GM21723 (cell line): Measurements from ENCODE around the gene ANAPC16.
"Not testable (repeated sequence)": the region's sequence is repeated elsewhere in the genome, so short reads cannot be mapped to it uniquely, and the experiment has no call there.

Experiments used
- ATAC-seq: cut with Tn5 transposase; IDR thresholded peaks from one replicate; pipeline ENCODE4 v1.9.1; 2021; ENCODE audit warnings: mild to moderate bottlenecking, moderate library complexity; ENCODE audit not compliant: unreplicated experiment

Gene ANAPC16

DNA sequence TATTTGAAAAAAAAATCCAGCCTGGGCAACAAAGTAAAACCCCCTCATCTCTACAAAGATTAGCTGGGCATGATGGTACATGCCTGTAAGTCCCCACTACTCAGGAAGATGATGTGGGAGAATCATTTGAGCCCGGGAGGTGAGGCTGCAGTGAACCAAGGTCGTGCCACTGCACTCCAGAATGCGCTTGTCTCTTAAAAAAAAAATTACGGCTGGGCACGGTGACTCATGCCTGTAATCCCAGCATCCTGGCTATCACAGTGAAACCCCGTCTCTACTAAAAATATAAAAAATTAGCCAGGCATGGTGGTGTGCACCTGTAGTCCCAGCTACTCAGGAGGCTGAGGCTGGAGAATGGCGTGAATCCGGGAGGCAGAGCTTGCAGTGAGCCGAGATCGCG lies 4.4 kb upstream of the ANAPC16 start:
- not testable (repeated sequence) for ATAC-seq

DNA sequence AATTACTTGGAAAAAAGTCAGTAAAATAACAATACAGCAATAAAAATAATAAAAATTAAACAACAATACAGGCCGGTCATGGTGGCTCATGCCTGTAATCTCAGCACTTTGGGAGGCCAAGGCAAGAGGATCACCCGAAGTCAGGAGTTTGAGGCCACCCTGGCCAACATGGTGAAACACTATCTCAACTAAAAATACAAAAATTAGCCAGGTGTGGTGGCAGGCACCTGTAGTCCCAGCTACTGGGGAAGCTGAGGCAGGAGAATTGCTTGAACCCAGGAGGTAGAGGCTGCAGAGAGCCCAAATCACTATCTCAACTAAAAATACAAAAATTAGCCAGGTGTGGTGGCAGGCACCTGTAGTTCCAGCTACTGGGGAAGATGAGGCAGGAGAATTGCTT lies 4.0 kb upstream of the ANAPC16 start:
- ATAC-seq: not testable (repeated sequence)

DNA sequence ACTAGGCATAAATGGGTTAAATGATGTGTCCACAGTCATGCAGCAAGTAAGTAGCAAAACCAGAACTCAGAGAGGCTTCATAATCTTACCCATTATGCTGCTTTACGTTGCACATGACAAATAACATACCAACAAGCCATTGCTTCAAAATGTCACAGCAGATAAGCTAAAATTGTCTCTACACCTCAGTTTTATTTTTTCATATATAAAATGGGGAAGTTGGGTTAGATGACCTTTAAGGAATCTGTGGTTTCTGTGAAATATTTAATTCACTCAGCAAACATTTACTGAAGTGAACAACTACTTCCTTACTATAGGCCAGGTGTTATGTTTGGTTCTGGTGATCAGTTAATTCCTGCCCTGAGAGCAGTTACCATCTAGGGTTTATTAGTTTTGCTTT lies 2.5 kb downstream of the ANAPC16 start:
- no peak for ATAC-seq

DNA sequence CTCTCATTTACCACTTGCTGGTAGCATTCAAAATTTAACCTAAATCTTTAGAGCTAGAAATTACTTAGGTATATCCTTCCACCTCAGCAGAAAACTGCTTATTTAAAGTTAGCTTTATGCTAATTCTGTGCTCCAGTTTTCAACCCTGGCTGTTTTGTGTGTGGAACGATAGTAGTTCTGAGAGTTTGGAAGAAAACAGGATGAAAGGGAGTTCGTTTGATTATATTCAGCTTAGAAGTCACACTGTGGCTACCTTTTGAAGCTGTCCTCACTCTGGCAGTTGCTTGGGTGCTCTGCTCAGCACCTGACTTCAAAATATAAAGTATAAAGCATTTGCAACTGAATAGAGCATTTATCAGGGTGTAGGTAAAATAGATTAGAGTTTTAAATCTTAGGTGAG lies 2.9 kb downstream of the ANAPC16 start:
- no peak for ATAC-seq

DNA sequence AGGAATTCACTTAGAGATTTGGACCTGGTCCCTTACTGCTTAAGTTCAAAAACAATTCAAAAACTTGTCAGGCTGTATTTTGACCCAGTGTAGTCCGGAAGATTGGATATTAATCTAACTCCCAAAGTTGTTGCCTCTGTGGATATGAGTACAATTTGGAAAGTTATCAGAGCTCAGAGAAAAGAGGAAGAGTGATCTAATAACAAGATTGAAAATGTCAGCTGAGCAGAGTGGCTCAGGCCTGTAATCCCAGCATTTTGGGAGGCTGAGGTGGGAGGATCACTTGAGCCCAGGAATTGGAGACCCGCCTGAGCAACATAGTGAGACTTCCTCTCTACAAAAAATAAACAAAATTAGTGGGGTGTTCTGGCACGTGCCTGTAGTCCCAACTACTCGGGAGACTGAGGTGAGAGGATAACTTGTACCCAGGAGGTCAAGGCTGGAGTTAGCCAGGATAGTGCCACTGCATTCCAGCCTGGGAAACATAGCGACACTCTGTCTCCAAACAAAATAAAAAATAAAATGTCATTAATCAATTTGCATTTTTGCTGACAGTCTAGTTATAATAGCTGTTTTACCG lies 3.5 kb downstream of the ANAPC16 start:
- ATAC-seq: no peak

DNA sequence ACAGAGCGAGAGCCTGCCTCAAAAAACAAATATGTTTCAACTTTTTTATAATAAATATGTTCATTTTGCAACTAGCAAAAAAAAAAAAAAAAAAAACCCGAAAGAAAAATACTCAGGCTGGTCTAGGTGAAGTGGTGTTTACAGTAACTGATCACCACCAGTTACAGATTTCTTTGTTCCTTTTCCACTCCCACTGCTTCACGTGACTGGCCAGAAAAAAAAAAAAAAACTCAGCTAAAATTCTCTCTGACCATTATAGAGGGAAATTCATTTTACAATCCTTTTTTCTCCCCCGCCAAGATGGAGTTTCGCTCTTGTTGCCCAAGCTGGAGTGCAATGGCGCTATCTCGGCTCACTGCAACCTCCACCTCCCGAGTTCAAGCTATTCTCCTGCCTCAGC lies 4.8 kb downstream of the ANAPC16 start:
- ATAC-seq: no peak

DNA sequence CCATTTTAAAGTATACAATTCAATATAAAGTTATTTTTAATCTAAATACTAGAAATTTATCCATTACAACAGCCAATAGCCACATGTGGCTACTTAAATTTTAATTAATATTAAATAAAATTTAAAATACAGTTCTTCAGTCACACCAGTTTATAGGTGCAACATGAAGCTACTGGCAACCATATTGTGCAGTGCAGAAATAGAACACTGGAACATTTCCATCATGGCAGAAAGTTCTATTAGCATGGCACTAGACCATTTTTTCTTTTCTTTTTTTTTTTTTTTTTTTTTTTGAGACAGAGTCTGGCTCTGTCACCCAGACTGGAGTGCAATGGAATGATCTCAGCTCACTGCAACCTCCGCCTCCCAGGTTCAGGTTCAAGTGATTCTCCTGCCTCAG lies 5.5 kb downstream of the ANAPC16 start:
- no peak for ATAC-seq

DNA sequence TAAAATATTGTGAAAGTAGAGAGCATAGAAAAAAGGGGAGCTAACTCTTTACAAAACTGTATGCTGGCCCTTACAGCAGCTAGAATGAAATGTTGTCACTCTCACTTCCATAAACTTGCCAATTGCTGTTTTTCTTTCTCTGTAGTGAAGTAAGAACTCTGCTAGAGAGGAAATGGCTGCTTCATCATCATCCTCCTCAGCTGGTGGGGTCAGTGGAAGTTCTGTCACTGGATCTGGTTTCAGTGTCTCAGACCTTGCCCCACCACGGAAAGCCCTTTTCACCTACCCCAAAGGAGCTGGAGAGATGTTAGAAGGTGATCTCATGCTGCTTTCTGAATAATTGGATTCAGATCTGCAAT lies 7.9 kb downstream of the ANAPC16 start:
- ATAC-seq: no peak

DNA sequence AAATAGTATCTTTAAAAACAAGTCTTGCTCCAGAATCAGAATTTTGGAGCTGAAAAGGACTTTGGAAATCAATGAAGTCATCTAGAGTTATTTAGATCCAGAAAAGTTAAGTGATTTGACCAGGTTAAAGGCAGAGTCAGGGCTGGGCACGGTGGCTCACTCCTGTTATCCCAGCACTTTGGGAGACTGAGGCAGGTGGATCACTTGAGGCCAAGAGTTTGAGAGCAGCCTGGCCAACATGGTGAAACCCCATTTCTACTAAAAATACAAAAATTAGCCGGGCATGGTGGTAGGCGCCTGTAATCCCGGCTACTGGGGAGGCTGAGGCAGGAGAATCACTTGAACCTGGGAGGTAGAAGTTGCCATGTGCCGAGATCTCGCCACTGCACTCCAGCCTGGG lies 8.4 kb downstream of the ANAPC16 start:
- ATAC-seq: not testable (repeated sequence)

DNA sequence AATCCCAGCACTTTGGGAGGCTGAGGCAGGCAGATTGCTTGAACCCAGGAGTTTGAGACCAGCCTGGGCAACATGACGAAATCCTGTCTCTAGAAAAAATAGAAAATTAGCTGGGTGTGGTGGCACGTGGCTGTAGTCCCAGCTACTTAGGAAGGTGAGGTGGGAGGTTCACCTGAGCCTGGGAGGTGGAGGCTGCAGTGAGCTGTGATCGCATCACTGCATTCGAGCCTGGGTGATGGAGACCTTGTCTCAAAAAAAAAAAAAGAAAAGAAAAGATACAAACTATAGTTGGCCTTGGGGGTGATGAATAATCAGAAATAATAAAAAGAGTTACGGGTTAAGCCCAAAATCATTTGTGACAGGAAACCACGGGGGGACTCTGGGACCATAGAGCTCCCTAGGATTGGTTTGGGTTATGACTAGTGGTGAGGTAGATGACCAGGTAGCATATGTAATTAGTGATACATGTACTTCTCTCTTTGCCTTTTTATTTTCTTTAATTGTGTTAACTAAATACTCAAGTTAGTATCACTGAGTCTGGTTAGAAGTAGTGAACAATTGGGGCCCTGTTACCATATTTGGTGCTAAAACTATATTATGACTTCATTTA lies 10.7 kb downstream of the ANAPC16 start:
- ATAC-seq: no peak

DNA sequence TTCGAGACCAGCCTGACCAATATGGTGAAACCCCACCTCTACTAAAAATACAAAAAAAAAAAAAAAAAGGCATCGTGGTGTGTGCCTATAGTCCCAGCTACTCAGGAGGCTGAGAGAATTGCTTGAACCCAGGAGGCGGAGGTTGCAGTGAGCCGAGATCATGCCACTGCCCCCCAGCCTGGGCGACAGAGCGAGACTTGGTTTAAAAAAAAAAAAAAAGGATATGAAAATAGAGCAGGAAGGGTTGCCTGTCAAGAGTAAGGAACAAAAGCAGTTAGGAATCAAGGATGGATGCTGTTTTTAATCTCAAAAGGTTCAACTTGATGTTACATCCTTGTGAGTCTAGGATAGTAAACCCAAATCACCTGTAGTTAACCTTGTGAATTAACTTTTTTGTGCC lies 12.0 kb downstream of the ANAPC16 start:
- ATAC-seq: no peak

DNA sequence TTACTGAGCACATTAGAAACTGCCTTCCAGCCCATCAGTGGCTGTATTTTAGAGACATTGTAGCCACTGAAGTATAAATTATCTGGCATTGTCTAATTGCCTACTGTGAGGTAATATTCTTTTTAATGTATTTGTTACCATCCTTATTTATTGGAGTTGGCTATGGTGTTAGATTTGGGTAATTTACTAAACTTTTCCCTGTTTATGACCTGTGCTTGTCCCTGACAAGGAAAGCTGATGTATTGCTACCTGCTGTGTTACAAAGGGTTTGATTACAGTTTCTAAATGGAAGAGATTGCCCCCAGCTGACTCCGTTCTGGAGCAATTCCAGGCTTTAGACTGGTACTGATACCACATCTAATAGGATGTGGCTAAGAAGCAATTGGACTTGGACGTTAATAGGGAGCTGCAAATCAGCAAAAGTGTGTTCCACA lies 12.5 kb downstream of the ANAPC16 start:
- ATAC-seq: no peak

DNA sequence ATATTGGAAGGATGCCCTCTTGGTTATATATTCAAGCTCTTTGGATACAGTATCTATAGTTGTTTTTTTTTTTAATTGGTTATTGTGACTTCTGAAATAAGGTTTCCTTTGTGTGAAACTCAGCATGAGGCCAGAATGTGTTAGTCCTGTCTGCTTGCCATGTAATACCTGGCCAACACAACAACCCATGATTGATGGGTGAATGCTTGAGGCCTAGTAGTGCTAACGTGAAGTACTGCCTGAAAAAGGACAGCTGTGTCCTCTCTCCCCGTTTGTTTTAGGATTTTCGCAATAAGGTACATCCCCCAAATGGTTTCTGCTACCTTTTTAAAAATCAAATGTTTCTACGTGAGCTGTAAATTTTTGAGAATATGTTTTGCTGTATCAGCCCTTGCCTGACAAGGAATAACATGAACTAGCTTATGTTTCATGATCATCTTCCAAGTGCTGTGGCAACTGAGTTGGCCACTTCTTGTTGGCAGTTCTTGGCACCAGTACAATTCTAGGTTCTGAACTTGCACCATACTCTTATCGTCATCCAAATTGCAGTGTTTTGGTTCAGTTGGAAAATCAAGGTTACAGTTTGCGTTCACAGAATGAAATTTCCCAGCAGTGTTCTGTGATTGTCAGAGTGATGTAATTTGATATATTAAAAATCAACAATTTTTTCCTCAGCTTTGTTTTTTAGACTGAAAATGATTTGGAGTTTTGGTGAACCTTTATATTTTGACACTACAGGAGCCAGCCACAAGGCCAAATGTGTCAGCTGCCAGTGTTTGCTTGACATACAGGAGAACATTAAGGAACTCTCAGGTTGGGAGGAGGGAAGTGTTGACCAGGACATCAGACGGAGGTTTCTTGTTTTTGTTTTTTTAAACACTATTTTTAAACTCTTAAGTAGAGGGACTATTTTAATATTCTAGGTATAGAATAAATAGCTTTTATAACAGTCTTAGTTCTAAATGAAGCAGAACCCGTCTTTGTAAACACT lies 13.7 kb downstream of the ANAPC16 start:
- no peak for ATAC-seq

DNA sequence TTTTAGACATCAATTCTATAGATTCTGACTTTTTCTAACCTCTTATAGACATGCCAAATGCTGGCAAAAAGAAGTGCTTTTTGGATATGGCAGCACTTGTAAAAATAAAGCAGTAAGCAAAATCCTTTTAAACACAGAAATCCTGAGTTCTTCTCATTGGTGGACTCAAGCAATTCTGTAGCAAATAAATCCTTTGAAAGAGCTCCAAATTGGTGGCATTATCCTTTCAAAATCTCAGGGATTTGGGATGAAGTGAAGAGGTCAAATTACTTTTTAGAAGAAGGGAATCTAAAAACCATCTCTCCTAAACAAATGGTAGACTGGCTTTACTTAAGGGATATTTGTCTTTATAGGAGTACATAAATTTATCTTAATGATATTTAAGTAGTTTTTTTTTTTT lies 17.8 kb downstream of the ANAPC16 start:
- ATAC-seq: no peak

DNA sequence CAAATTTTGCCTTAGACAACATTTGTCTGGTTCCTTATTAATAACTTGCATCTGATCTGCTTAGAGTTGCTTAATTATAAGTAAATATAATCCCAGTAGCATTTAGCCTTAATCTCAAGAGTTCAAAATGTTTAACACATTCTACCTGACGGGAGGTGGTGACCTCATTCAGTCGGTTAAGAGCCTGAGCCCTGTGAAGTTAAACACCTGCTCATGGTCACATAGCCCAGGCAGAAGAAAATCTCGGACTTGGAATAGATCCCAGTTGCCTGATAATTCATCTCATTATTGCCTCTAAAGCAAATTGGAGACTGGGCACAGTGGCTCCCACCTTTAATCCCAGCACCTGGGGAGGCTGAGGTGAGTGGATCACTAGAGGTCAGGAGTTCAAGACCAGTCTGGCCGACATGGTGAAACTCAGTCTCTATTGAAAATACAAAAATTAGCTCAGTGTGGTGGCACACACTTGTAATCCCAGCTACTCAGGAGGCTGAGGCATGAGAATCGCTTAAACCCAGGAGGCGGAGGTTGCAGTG lies 18.8 kb downstream of the ANAPC16 start:
- no peak for ATAC-seq

DNA sequence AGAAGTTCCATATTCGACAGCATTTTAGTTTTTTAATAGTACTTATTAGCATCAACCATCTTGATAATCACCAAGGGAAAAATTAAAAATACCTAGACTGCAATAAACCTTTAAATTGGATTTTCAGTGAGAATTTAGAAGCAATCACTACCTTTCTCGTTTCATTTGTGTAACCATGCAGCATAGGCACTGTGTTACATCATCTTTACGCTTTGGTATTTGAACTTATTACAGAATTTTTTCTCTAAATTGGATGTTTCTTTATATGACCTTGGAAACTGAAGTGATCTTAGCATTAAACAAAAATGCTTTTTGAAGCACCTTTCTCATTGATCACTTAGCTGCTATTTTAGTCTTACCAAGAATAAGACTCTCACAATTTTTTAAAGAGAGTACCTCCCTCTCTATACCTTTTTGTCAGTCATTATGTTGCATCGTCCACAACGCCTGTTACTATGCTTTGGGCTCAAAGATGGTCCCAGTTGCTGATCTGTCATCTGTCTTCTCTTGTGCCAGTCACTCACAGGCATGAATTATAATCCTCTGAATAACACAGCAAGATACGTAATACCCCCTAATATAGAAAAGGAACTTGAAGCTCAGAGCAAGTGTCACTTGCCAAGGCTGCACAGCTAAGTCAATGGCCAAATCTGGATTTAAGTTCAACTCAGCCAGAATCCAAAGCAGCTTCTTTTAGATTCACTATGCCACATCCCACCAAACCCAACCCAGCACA lies 19.9 kb downstream of the ANAPC16 start:
- ATAC-seq: no peak

DNA sequence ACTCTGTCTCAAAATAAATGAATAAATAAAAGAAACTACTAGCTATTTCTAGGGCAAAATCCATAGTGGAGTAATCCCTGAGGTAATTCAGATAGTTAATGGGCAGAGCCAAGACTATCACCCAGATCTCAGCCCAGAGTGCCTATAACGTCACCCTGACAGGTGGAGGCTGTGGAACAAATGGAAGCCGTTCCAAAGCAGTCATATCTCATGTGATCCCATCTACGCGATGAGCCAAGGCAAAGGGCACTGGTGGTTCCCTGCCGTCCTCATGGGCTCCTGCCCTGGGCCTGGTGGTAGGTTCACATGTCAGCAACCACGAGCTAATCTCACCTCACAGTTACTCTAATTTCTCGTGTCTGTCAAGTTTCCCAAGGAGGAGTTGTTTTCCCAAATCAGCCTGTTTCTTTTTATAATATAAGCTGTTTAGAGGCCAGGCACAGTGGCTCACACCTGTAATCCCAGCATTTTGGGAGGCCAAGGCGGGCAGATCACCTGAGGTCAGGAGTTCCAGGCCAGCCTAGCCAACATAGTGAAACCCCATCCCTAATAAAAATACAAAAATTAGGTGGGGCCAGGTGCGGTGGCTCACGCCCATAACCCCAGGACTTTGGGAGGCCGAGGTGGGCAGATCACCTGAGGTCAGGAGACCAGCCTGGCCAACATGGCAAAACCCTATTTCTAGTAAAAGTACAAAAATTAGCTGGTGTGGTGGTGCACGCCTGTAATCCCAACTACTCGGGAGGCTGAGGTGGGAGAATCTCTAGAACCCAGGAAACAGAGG lies 22.8 kb downstream of the ANAPC16 start:
- no peak for ATAC-seq

DNA sequence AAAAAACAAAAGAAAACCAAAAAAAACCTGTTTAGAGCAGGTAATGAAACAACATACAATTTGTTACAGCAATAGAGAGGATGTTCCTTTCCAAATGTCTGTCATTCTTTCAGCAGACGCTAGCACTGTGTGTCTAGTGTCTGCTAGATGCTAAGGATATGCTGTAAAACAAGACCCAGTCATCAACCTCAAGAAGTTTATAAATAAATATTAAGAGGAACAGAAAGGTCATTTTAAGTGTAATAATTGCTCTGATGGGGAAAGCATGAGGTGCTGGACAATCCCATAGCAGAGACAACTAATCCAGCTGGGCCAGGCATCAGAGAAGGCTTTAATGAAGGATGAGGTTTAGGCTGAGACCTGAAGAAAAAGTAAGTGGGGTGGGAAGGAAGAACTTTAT lies 23.6 kb downstream of the ANAPC16 start:
- no peak for ATAC-seq

DNA sequence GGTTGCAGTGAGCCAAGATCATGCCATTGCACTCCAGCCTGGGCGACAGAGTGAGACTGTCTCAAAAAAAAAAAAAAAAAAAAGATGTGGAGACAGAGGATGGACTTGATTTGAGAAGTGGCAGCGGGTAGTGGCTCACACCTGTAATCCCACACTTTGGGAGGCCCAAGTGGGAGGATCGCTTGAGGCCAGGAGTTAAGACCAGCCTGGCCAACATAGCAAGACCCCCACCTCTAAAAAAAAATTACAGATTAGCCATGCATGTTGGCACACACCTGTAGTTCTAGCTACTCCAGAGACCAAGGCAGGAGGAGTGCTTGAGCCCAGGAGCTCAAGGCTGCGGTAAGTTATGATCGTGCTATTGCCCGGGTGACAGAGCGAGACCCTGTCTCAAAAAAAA lies 24.6 kb downstream of the ANAPC16 start:
- no peak for ATAC-seq

DNA sequence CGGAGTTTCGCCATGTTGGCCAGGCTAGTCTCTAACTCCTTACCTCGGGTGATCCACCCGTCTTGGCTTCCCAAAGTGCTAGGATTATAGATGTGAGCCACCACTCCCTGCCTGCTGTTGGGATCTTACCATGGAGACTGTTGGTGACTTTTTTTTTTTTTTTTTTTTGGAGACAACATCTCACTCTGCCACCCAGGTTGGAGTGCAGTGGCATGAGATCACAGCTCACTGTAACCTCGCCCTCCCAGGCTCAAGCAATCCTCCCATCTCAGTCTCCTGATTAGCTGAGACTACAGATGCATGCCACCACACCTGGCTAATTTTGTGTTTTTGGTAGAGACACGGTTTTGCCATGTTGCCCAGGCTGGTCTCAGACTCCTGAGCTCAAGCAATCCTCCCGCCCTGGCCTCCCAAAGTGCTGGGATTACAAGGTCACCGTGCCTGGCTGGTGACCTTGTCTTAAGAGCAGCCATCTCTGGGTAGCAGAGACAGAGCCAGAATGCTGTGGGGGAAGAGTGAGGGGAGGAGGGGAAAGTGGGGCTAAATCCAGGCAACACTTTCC lies 26.0 kb downstream of the ANAPC16 start:
- ATAC-seq: no peak
